Ishikawa (cell line): ENCODE data around the gene CHGA.
A peak's percentile ranks its signal among the peaks of the same experiment; 100 is the strongest.

Source experiments
- CEBPB ChIP-seq: IDR thresholded peaks from 2 replicates; pipeline ENCODE4 v1.6.1; 2012
- CREB1 ChIP-seq: IDR thresholded peaks from 2 replicates; pipeline ENCODE4 v1.6.1; 2012; ENCODE audit warnings: low read depth
- EGR1 ChIP-seq: IDR thresholded peaks from 2 replicates; pipeline ENCODE4 v1.6.1; 2012
- EP300 ChIP-seq: IDR thresholded peaks from 2 replicates; pipeline ENCODE4 v1.6.1; 2012; ENCODE audit warnings: borderline replicate concordance
- FOXM1 ChIP-seq: IDR thresholded peaks from 2 replicates; pipeline ENCODE4 v1.6.1; 2012; ENCODE audit warnings: low read depth, borderline replicate concordance
- MAX ChIP-seq: IDR thresholded peaks from 2 replicates; pipeline ENCODE4 v1.6.1; 2012
- NFIC ChIP-seq: IDR thresholded peaks from 2 replicates; pipeline ENCODE4 v1.6.1; 2012
- RAD21 ChIP-seq: IDR thresholded peaks from 2 replicates; pipeline ENCODE4 v1.6.1; 2012; ENCODE audit warnings: low read depth
- REST ChIP-seq: IDR thresholded peaks from 2 replicates; pipeline ENCODE4 v1.6.1; 2012; ENCODE audit warnings: low read depth, mild to moderate bottlenecking
- TAF1 ChIP-seq: IDR thresholded peaks from 2 replicates; pipeline ENCODE4 v1.6.1; 2012; ENCODE audit warnings: low read depth, mild to moderate bottlenecking
- TCF12 ChIP-seq: IDR thresholded peaks from 2 replicates; pipeline ENCODE4 v1.6.1; 2012; ENCODE audit warnings: low read depth
- TEAD4 ChIP-seq: IDR thresholded peaks from 2 replicates; pipeline ENCODE4 v1.6.1; 2012
- USF1 ChIP-seq: IDR thresholded peaks from 2 replicates; pipeline ENCODE4 v1.6.1; 2012
- YY1 ChIP-seq: IDR thresholded peaks from 2 replicates; pipeline ENCODE4 v1.6.1; 2012; ENCODE audit warnings: low read depth
- ZBTB7A ChIP-seq: IDR thresholded peaks from 2 replicates; pipeline ENCODE4 v1.6.1; 2012; ENCODE audit warnings: low read depth

The CHGA gene

GRCh38 chr14:92906823-92907222, 16.1 kb upstream of the CHGA start:
- no peak for TF ChIP-seq YY1
- no peak for TF ChIP-seq MAX
- no peak for TF ChIP-seq CEBPB
- no peak for TF ChIP-seq ZBTB7A
- no peak for TF ChIP-seq TEAD4
- no peak for TF ChIP-seq TCF12
- no peak for TF ChIP-seq NFIC
- no peak for TF ChIP-seq EP300
- no peak for TF ChIP-seq CREB1
- TF ChIP-seq FOXM1 = no peak
- TF ChIP-seq TAF1 = no peak
- no peak for TF ChIP-seq RAD21

GRCh38 chr14:92907316-92907911, 15.5 kb upstream of the CHGA start:
- TF ChIP-seq USF1 = no peak
- no peak for TF ChIP-seq TAF1
- TF ChIP-seq REST = no peak

GRCh38 chr14:92914087-92914656, 8.8 kb upstream of the CHGA start:
- TF ChIP-seq MAX (no peak), FOXM1 (no peak), EGR1 (peak; percentile 65), CREB1 (no peak), TEAD4 (peak; percentile 79), REST (peak; percentile 98), NFIC (no peak)

GRCh38 chr14:92916201-92916600, 6.7 kb upstream of the CHGA start:
- TF ChIP-seq RAD21 (no peak), TAF1 (no peak), MAX (no peak), NFIC (no peak), FOXM1 (no peak), CREB1 (no peak), CEBPB (no peak), EGR1 (no peak), TEAD4 (no peak), ZBTB7A (no peak), REST (no peak)

- TF ChIP-seq TCF12 (no peak), EGR1 (no peak), TEAD4 (no peak), YY1 (no peak)
These were observed 5.7 kb upstream of the CHGA start for GRCh38 chr14:92917041-92917940.
